HG03097 (cell line): ENCODE results near the gene TMEM88.
"Not testable (repeated sequence)": the region's sequence is repeated elsewhere in the genome, so short reads cannot be mapped to it uniquely, and the experiment has no call there.

ENCODE experiments used
- ATAC-seq: cut with Tn5 transposase; IDR thresholded peaks from one replicate; pipeline ENCODE4 v1.9.1; 2021; ENCODE audit not compliant: unreplicated experiment, low FRiP score

The TMEM88 gene, protein sequence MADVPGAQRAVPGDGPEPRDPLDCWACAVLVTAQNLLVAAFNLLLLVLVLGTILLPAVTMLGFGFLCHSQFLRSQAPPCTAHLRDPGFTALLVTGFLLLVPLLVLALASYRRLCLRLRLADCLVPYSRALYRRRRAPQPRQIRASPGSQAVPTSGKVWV

GRCh38 chr17:7854851-7855659 is at the start of gene TMEM88:
TSS of gene TMEM88 (plus strand) at chr17:7855066. CDS start at chr17:7855075, 9 bp downstream.
- no peak for ATAC-seq

DNA sequence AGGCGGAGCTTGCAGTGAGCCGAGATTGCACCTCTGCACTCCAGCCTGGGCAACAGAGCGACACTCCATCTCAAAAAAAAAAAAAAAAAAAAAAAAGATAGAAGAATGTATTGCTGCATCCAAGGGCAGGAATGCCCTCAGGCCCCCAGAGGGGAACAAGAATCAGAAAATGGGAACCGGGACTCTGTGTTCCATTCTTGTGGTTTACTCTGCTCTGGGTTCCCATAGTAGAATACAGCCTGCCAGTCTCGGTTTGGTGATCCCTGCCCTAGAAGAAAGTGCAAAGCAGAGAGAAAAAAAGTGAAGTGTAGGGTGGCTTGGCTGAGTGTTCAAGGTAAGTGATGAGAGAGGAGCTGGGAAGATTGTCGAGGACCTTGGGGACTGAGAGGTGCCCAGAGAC is 48.3 kb upstream of the TMEM88 start:
- ATAC-seq: no peak

DNA sequence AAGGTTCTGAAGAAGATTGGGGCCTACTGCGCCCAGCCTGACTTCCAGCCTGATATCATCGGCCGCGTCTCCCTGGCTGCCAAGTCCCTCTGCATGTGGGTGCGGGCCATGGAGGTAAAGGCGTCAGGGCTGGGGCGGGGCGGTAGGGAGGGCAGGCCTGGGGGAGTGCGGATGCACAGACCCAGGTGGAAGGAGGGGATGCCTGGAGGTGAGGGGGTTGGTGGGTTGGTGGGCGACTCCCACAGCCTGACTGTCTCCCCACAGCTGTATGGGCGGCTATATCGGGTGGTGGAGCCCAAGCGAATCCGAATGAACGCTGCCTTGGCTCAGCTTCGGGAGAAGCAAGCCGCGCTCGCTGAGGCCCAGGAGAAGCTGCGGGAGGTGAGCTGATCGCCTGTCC is 47.7 kb upstream of the TMEM88 start:
- no peak for ATAC-seq

DNA sequence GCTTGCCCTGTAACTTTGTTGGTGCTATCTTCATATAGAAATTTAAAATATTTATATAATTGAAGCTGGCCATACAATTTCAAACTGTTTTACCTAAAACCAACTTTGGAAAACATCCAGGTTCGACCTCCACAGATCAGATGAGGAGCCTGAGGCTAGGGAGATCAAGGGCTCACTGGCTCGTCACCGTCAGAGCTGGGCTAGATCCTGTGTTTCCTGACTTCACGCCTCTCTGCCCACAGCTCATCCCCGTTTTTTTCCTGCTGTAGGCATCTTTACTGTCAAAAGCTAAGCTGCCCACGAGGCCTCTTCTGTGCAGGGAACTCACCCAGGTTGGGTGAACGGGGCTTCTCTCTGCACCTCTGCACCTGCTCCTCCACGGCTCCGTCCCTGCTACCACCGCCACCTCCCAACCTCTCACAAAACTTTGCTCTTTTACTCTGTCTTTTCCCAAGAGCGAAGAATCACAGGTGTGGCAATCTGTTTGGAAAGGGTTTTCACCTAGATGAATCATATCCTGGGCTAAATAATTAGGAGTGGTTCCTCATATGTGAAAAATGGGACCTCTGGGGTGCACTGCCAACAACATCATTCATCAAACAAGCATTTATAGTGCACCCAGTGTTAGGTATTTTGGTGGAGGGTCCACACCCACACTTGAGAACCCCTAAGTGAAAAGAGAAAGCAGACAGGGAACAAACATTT is 45.6 kb upstream of the TMEM88 start:
- ATAC-seq: no peak

GRCh38 chr17:7809791-7810343 is 45.0 kb upstream of the TMEM88 start:
- ATAC-seq: not testable (repeated sequence)

DNA sequence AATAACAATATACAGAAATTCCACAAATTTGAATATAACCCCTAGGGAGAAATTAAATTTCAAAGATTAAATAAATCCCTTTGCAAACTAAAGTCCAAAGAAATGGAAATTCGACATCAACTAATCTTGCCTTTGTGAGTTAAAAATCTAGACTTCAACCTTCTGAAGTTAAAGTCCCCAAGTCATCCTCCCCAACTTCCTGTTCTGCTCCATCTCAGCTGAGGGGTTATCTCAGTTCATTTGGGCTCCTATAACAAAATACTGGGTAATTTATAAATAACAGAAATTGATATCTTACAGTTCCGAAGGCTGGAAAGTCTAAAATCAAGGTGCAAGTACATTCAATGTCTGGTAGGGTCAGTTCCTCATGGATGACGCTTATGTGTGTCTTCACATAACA is 43.6 kb upstream of the TMEM88 start:
- no peak for ATAC-seq

DNA sequence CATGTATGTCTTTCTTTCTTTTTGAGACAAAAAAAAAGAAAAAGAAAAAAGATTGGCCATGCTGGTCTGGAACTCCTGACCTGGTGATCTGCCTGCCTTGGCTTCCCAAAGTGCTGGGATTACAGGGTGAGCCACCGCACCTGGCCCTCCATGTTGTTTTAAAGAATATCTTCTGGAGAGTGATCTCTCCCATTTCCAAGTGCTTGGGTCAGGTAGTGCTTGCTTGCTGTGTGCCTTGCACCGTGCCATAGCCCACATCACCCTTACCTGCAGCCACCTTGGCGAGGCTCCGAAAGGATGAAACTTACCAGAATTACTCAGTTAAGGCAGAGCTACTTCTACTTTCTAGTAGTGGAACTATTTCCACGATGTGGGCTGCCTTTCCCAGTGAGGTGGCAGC is 39.9 kb upstream of the TMEM88 start:
- no peak for ATAC-seq

DNA sequence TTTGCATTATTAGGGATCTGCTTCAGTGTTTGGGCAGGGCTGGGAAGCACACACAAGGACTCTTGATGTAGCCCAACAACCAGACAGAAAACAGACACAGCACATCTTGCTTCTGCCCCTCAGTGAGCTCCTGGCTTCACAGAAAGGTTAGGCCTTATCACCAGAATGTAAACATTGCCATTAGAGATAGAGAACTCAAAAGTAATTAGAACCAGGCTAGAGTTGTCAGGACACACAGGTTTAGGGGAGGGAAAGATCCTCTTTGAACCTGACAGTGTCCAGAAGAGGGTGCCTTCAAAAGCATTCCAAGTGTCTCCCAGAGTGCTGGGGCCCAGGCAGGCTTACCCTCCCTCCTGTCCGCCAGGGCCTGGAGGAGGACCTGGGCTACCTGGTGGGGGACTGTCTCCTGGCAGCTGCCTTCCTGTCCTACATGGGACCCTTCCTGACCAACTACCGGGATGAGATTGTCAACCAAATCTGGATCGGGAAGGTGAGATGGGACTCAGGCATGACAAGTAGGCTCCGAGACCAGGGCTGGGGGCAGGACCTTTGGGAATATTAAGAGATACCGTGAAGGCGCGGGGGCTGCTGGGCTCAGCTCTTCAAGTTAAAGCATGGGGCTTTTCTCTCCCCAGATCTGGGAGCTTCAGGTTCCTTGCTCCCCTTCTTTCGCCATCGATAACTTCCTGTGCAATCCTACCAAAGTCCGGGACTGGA is 37.8 kb upstream of the TMEM88 start:
- ATAC-seq: no peak

DNA sequence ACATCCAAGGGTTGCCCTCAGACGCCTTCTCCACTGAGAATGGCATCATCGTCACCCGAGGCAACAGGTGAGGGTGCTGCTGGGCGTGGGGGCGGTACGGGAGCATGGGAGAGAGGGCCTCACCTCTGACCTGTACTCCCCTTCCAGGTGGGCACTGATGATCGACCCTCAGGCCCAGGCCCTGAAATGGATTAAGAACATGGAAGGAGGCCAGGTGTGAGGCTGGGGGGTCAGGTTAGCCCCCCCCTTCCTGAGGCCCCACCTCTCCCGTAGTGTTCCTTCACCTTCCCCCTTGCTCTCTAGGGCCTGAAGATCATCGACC is 37.3 kb upstream of the TMEM88 start:
- ATAC-seq: no peak

- no peak for ATAC-seq
Measured at GRCh38 chr17:7818026-7818425, 36.8 kb upstream of the TMEM88 start.

DNA sequence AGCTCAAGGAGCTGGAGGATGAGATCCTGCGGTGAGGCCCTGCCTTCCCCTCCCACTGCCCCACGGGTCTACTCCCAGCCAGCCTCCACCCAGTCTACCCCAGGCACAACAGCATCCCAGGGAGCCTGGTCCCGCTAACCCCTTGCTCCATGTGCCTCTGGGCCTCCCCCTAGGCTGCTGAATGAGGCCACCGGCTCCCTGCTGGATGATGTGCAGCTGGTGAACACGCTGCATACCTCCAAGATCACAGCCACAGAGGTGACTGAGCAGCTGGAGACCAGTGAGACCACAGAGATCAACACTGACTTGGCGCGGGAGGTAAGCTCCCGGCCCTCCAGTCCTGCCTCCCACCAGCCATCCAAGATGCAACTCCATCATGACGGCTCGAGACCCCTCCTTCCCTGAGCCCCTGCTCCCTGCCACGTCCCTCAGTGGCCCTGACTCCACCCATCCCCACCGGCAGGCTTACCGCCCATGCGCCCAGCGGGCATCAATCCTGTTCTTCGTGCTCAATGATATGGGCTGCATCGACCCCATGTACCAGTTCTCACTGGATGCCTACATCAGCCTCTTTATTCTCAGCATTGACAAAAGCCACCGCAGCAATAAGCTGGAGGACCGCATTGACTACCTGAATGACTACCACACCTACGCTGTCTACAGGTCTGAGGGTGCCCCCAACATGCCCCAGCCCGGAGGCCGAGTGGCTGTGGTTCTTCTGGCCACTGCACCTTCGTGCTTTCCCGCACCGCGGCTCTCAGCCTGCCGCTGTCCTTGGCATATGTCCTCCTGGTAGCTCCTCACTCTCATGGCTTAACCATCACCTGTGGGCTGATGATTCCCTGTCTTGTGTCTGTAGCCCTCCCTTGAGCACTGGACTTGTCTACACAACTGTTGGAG is 35.9 kb upstream of the TMEM88 start:
- no peak for ATAC-seq

- no peak for ATAC-seq
Measured at GRCh38 chr17:7820231-7820630, 34.6 kb upstream of the TMEM88 start.

- no peak for ATAC-seq
Measured at GRCh38 chr17:7822126-7822525, 32.7 kb upstream of the TMEM88 start.

DNA sequence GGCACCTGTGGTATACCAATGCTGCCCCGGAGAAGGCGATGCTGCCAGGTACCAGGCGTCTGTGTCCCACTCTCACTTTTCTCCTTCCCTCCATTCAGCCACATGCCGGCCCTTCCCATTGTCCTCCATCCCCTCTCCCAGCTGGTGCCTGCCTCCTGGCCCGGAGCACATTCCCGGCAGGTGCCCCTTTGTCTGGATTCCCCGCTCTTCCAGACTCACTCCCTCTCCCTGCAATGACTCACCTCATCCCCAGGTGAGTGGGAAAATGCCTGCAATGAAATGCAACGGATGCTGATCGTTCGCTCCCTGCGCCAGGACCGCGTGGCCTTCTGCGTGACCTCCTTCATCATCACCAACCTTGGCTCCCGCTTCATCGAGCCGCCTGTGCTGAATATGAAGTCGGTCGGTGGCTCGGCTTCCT is 31.3 kb upstream of the TMEM88 start:
- no peak for ATAC-seq

GRCh38 chr17:7824021-7824924 is 30.6 kb upstream of the TMEM88 start:
- ATAC-seq: no peak

DNA sequence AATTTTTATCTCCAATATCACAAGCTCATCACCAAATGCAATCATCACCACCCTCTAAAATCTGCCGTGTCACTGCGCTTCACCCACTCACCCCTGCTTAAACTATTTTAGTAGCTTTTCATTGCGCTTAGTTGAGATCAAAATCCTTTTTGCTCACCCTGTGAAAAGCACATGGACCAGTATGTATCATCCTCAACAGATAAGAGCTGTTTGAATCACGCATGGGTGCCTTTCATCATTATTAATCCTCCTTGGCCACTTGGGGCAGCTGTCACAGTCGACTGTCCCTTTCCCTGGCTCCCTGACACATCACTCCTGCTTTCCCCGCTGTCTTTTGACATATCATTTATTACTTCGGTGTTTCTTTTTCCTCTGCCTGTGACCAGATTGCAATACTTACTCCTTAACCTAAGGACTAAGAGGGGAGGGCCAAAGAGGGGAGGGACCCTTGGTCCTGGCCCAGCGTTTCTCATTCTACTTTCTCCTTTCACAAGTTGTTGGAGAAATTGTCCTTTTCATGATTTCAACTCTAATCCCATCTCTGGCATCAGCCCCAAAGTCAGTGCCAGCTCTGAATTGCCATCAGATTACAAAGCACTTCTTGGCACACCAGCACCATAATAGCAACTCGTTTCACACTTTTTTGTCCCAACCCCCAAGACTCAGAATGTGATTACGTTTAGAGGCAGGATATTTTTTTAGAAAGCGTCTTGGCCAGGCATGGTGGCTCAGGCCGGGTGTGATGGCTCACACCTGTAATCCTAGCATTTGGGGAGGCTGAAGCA is 29.5 kb upstream of the TMEM88 start:
- ATAC-seq: no peak

DNA sequence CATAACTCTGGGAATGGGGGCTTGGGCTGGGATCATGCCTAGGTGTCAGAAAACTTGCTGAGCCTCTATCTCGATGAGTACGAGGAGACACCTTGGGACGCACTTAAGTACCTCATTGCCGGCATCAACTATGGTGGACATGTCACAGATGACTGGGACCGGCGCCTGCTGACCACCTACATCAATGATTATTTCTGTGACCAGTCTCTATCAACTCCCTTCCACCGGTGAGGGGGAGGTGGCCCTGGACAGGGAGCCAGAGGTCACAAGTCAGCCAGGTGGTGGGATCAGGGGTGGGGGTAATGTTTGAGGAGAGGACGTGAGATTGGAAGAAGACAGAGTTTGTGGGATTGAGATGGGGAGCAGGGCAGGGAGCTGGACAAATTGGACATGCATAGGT is 24.2 kb upstream of the TMEM88 start:
- ATAC-seq: no peak

GRCh38 chr17:7831233-7831632 is 23.6 kb upstream of the TMEM88 start:
- ATAC-seq: no peak
